Measurements from ENCODE around the gene THAP4. TPM values are rescaled to one million over a fixed set of nuclear protein-coding genes. Genes with fewer than 3 reads are reported as not detected.

Gene THAP4
- total and polyA plus RNA-seq, 2 donors = 34.0 to 36.8 TPM

- DNase-seq (ENCODE audit: low read depth in 6 of 9, low spot score in 9 of 9) = no peak
- peaks cover 0 to 10% of the 10 kb centered on the region in 2 donors for H3K36me3 ChIP-seq (ENCODE audit: control insufficient read depth in 2 of 2, insufficient read depth in 2 of 2, low read length in 1 of 2)
- WGBS = 98% methylated on average over 11 of the region's 11 CpGs
- no peak overlapping the region for H3K27ac ChIP-seq (ENCODE audit: low read depth in 1 of 2, low read length in 1 of 2)
- H3K4me1 ChIP-seq (ENCODE audit: control insufficient read depth in 2 of 2, insufficient read depth in 2 of 2, low read length in 2 of 2) = peaks cover 6 to 14% of the 10 kb centered on the region in 2 donors
- no peaks in the 10 kb centered on the region for H3K9me3 ChIP-seq (ENCODE audit: control insufficient read depth in 2 of 2, insufficient read depth in 1 of 2, low read length in 1 of 2)
- no peaks in the 10 kb centered on the region for H3K27me3 ChIP-seq (ENCODE audit: control insufficient read depth in 2 of 2, insufficient read depth in 1 of 2, low read length in 1 of 2)
- H3K4me3 ChIP-seq (ENCODE audit: low read length in 2 of 2) = no peak overlapping the region
Observed at GRCh38 chr2:241618829-241619228, 18.1 kb downstream of the THAP4 start.

GRCh38 chr2:241618296-241618805 is 18.6 kb downstream of the THAP4 start:
- DNase-seq (ENCODE audit: low read depth in 6 of 9, low spot score in 9 of 9) = no peak
- peaks cover 0 to 11% of the 10 kb centered on the region in 2 donors for H3K36me3 ChIP-seq (ENCODE audit: control insufficient read depth in 2 of 2, insufficient read depth in 2 of 2, low read length in 1 of 2)
- peaks cover 6 to 14% of the 10 kb centered on the region in 2 donors for H3K4me1 ChIP-seq (ENCODE audit: control insufficient read depth in 2 of 2, insufficient read depth in 2 of 2, low read length in 2 of 2)
- peak overlapping the region; percentile 82 to 85 for H3K27ac ChIP-seq (ENCODE audit: low read depth in 1 of 2, low read length in 1 of 2)
- no peaks in the 10 kb centered on the region for H3K27me3 ChIP-seq (ENCODE audit: control insufficient read depth in 2 of 2, insufficient read depth in 1 of 2, low read length in 1 of 2)
- WGBS = 94% methylated on average over 5 of the region's 5 CpGs
- no peak overlapping the region for H3K4me3 ChIP-seq (ENCODE audit: low read length in 2 of 2)
- H3K9me3 ChIP-seq (ENCODE audit: control insufficient read depth in 2 of 2, insufficient read depth in 1 of 2, low read length in 1 of 2) = no peaks in the 10 kb centered on the region

- 54% methylated on average over 15 of the region's 15 CpGs for WGBS
- Histone ChIP-seq H3K36me3 (ENCODE audit: control insufficient read depth in 2 of 2, insufficient read depth in 2 of 2, low read length in 1 of 2) (peaks cover 0 to 10% of the 10 kb centered on the region in 2 donors), H3K4me3 (ENCODE audit: low read length in 2 of 2) (peak overlapping the region; percentile 38 to 50), H3K9me3 (ENCODE audit: control insufficient read depth in 2 of 2, insufficient read depth in 1 of 2, low read length in 1 of 2) (no peaks in the 10 kb centered on the region), H3K27me3 (ENCODE audit: control insufficient read depth in 2 of 2, insufficient read depth in 1 of 2, low read length in 1 of 2) (no peaks in the 10 kb centered on the region), H3K27ac (ENCODE audit: low read depth in 1 of 2, low read length in 1 of 2) (peak overlapping the region; percentile 82 to 85), H3K4me1 (ENCODE audit: control insufficient read depth in 2 of 2, insufficient read depth in 2 of 2, low read length in 2 of 2) (peaks cover 6 to 14% of the 10 kb centered on the region in 2 donors)
- peak in 7 of 9 donors; percentile 63 to 89 (median 66) for DNase-seq (ENCODE audit: low read depth in 6 of 9, low spot score in 9 of 9)
Observed at GRCh38 chr2:241617431-241618154, 19.4 kb downstream of the THAP4 start.

GRCh38 chr2:241616168-241617125 is 20.5 kb downstream of the THAP4 start:
- Histone ChIP-seq H3K4me3 (ENCODE audit: low read length in 2 of 2) (no peak overlapping the region), H3K27me3 (ENCODE audit: control insufficient read depth in 2 of 2, insufficient read depth in 1 of 2, low read length in 1 of 2) (no peaks in the 10 kb centered on the region), H3K4me1 (ENCODE audit: control insufficient read depth in 2 of 2, insufficient read depth in 2 of 2, low read length in 2 of 2) (peaks cover 6 to 14% of the 10 kb centered on the region in 2 donors), H3K9me3 (ENCODE audit: control insufficient read depth in 2 of 2, insufficient read depth in 1 of 2, low read length in 1 of 2) (no peaks in the 10 kb centered on the region), H3K36me3 (ENCODE audit: control insufficient read depth in 2 of 2, insufficient read depth in 2 of 2, low read length in 1 of 2) (peaks cover 0 to 10% of the 10 kb centered on the region in 2 donors), H3K27ac (ENCODE audit: low read depth in 1 of 2, low read length in 1 of 2) (no peak overlapping the region)
- 96% methylated on average over 30 of the region's 30 CpGs for WGBS
- DNase-seq (ENCODE audit: low read depth in 6 of 9, low spot score in 9 of 9) = no peak

DNA sequence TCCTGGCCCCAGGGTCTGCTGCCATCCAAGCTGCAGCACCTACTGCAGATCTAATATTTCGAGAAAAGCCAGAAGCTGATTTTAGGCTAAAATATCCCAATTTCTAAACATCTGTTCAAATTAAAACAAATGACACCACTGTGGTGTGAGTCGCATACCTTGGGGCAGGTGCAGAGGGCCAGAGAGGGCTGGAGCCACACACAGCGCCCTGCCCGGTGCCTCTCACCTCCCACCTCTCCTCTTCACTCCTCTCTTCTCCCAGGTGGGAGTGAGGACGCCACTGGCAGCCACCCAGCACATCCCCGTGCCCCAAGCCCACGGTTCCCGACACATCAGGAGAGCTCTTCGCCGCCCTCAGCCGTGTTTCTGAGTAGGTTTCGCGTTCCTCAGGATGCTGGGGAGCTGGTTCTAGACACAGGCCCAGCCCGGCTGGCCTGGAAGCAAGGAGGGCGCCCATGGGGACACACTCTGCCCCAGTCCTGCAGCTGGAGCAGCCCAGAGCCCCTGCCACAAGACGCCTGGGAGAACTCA is 21.4 kb downstream of the THAP4 start:
- H3K9me3 ChIP-seq (ENCODE audit: control insufficient read depth in 2 of 2, insufficient read depth in 1 of 2, low read length in 1 of 2) = no peaks in the 10 kb centered on the region
- WGBS = 97% methylated on average over 16 of the region's 16 CpGs
- peaks cover 7 to 17% of the 10 kb centered on the region in 2 donors for H3K4me1 ChIP-seq (ENCODE audit: control insufficient read depth in 2 of 2, insufficient read depth in 2 of 2, low read length in 2 of 2)
- H3K36me3 ChIP-seq (ENCODE audit: control insufficient read depth in 2 of 2, insufficient read depth in 2 of 2, low read length in 1 of 2) = peaks cover 0 to 10% of the 10 kb centered on the region in 2 donors
- no peak overlapping the region for H3K4me3 ChIP-seq (ENCODE audit: low read length in 2 of 2)
- no peaks in the 10 kb centered on the region for H3K27me3 ChIP-seq (ENCODE audit: control insufficient read depth in 2 of 2, insufficient read depth in 1 of 2, low read length in 1 of 2)
- H3K27ac ChIP-seq (ENCODE audit: low read depth in 1 of 2, low read length in 1 of 2) = no peak overlapping the region
- DNase-seq (ENCODE audit: low read depth in 6 of 9, low spot score in 9 of 9) = no peak

DNA sequence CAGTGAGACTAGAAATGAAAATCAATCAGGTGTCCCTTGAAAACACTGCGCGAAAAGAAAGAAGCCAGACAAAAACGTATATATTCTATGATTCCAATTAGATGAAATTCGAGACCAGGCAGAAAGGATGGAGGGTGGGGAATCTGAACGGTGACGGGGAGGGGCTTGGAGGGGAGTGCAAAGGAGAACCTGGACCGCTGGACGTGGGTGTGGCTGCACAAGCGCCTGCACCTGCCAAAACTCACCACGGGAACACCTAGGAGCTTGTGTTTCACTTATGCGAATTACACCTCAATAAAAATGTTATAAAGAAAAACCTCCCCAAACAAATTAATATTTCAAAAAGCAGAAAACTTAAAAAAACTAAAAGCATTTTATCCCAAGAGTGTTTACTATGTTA is 21.9 kb downstream of the THAP4 start:
- WGBS = 93% methylated on average over 11 of the region's 11 CpGs
- peaks cover 11 to 20% of the 10 kb centered on the region in 2 donors for H3K4me1 ChIP-seq (ENCODE audit: control insufficient read depth in 2 of 2, insufficient read depth in 2 of 2, low read length in 2 of 2)

DNA sequence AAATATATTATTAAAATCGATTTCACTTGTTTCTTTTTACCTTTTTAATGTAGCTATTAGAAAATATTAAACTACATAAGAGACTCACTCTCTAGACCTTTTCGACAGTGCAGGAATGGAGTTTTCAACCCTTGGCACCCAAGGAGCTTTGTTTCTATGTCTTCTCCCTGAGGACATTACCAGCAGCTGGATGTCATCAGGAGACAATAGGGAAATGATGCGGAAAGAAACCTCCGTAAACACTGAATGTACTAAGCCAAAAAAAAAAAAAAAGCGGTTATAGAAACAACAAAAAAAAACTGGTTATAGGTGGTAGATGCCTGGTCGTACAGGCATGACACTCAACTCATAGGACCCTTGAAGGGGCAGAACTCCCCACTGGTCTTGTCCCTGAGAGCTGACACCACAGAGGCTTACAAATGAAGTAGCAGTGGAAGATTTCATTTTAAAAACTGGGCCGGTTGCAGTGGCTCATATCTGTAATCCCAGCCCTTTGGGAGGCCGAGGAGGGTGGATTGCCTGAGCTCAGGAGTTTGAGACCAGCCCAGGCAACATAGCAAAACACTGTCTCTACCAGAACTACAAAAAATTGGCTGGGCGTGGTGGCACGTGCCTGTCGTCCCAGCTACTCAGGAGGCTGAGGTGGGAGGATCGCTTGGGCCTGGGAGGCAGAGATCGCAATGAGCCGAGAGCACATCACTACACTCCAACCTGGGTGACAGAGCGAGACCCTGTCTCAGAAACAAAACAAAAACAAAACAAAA is 23.8 kb downstream of the THAP4 start:
- H3K4me1 ChIP-seq (ENCODE audit: control insufficient read depth in 2 of 2, insufficient read depth in 2 of 2, low read length in 2 of 2) = peaks cover 14 to 34% of the 10 kb centered on the region in 2 donors
- H3K27ac ChIP-seq (ENCODE audit: low read depth in 1 of 2, low read length in 1 of 2) = no peak overlapping the region
- peaks cover 0 to 9% of the 10 kb centered on the region in 2 donors for H3K36me3 ChIP-seq (ENCODE audit: control insufficient read depth in 2 of 2, insufficient read depth in 2 of 2, low read length in 1 of 2)
- DNase-seq (ENCODE audit: low read depth in 6 of 9, low spot score in 9 of 9) = no peak
- 95% methylated on average over 15 of the region's 15 CpGs for WGBS
- H3K9me3 ChIP-seq (ENCODE audit: control insufficient read depth in 2 of 2, insufficient read depth in 1 of 2, low read length in 1 of 2) = no peaks in the 10 kb centered on the region
- no peaks in the 10 kb centered on the region for H3K27me3 ChIP-seq (ENCODE audit: control insufficient read depth in 2 of 2, insufficient read depth in 1 of 2, low read length in 1 of 2)
- no peak overlapping the region for H3K4me3 ChIP-seq (ENCODE audit: low read length in 2 of 2)

More for the DNA sequence above, 21.9 kb downstream of the THAP4 start:
- no peaks in the 10 kb centered on the region for H3K27me3 ChIP-seq (ENCODE audit: control insufficient read depth in 2 of 2, insufficient read depth in 1 of 2, low read length in 1 of 2)
- DNase-seq (ENCODE audit: low read depth in 6 of 9, low spot score in 9 of 9) = no peak
- no peaks in the 10 kb centered on the region for H3K9me3 ChIP-seq (ENCODE audit: control insufficient read depth in 2 of 2, insufficient read depth in 1 of 2, low read length in 1 of 2)
- no peak overlapping the region for H3K27ac ChIP-seq (ENCODE audit: low read depth in 1 of 2, low read length in 1 of 2)
- no peak overlapping the region for H3K4me3 ChIP-seq (ENCODE audit: low read length in 2 of 2)
- peaks cover 0 to 10% of the 10 kb centered on the region in 2 donors for H3K36me3 ChIP-seq (ENCODE audit: control insufficient read depth in 2 of 2, insufficient read depth in 2 of 2, low read length in 1 of 2)

DNA sequence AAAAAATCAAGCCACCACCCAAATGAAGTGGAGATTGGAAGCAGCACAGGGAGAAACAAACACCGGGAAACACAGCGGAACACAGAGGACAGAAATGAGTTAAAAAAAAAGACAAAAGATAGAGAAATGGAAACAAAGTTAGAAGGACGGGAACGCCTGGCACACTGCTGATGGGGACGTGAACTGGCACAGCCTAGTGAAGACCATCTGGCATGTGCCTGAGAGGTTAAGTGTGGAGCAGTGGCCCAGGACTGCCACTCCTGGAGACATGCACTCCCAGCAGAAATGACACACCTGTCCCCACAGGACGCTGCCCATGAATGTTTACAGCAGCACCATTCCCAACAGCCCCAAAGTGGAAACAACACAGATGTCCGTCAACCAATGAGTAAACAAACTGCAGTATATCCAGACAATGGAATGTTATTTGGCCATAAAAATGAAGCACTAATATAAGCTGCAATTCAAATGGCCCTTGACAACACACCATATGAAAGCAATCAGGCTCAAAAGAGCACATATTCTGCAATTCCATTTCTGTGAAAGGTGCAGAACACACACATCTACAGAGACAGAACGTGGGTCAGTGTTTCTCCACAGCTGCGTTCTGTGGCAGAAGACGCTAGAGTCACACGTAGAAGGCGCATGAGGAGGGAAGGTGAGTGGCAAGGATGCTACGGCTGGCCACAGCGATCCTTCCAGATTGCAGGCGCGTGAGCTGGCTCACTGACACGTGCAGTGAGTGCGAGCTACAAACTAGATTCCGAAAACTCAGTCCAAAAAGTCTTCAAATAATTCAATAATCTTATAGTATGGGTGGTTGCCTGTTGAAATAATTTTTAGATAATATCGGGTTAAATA is 24.6 kb downstream of the THAP4 start:
- whole genome bisulfite sequencing = 96% methylated on average over 20 of the region's 20 CpGs
- no peak for DNase-seq (ENCODE audit: low read depth in 6 of 9, low spot score in 9 of 9)

More for the DNA sequence above, 24.6 kb downstream of the THAP4 start:
- H3K4me3 ChIP-seq (ENCODE audit: low read length in 2 of 2) = no peak overlapping the region
- H3K27me3 ChIP-seq (ENCODE audit: control insufficient read depth in 2 of 2, insufficient read depth in 1 of 2, low read length in 1 of 2) = no peaks in the 10 kb centered on the region
- peaks cover 0 to 17% of the 10 kb centered on the region in 2 donors for H3K36me3 ChIP-seq (ENCODE audit: control insufficient read depth in 2 of 2, insufficient read depth in 2 of 2, low read length in 1 of 2)
- no peak overlapping the region for H3K27ac ChIP-seq (ENCODE audit: low read depth in 1 of 2, low read length in 1 of 2)
- peaks cover 11 to 27% of the 10 kb centered on the region in 2 donors for H3K4me1 ChIP-seq (ENCODE audit: control insufficient read depth in 2 of 2, insufficient read depth in 2 of 2, low read length in 2 of 2)
- H3K9me3 ChIP-seq (ENCODE audit: control insufficient read depth in 2 of 2, insufficient read depth in 1 of 2, low read length in 1 of 2) = no peaks in the 10 kb centered on the region

Measured in thymus (tissue), 11 donors.